SHP77 treated with DMSO at 0.1 percent for 48 hours (cell line): ENCODE data around the gene MICAL3.
"Not testable (repeated sequence)": the region's sequence is repeated elsewhere in the genome, so short reads cannot be mapped to it uniquely, and the experiment has no call there.

Experiments
- DNase-seq: peaks from one replicate; lab custom pipeline; 2025; lab: John Stamatoyannopoulos, UW

The MICAL3 gene

GRCh38 chr22:18031695-18032454 lies 7.5 kb upstream of the MICAL3 start:
- no peak for DNase-seq

DNA sequence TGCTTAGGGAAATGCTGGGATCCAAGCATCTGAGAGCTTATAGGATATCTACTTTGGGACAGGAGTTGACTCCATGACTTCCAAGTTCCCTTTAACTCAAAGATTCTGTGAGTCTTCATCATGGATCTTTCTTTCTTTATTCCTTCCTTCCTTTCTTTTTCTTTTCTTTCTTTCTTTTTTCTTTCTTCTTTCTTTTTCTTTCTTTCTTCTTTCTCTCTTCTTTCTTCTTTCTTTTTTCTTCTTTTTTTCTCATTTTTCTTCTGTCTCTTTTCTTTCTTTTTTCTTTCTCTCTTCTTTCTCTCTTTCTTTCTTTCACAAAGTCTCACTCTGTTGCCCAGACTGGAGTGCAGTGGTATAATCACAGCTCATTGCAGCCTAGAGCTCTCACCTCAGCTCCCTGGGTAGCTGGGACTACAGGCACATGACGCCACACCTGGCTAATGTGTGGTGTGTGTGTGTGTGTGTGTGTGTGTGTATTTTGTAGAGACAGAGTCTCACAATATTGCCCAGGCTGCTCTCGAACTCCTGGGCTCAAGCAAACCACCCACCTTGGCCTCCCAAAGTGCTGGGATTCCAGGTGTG lies 5.4 kb upstream of the MICAL3 start:
- no peak for DNase-seq

GRCh38 chr22:18028817-18029527 lies 4.6 kb upstream of the MICAL3 start:
- DNase-seq = no peak

- not testable (repeated sequence) for DNase-seq
Measured at GRCh38 chr22:18025898-18026297, 1.5 kb upstream of the MICAL3 start.

DNA sequence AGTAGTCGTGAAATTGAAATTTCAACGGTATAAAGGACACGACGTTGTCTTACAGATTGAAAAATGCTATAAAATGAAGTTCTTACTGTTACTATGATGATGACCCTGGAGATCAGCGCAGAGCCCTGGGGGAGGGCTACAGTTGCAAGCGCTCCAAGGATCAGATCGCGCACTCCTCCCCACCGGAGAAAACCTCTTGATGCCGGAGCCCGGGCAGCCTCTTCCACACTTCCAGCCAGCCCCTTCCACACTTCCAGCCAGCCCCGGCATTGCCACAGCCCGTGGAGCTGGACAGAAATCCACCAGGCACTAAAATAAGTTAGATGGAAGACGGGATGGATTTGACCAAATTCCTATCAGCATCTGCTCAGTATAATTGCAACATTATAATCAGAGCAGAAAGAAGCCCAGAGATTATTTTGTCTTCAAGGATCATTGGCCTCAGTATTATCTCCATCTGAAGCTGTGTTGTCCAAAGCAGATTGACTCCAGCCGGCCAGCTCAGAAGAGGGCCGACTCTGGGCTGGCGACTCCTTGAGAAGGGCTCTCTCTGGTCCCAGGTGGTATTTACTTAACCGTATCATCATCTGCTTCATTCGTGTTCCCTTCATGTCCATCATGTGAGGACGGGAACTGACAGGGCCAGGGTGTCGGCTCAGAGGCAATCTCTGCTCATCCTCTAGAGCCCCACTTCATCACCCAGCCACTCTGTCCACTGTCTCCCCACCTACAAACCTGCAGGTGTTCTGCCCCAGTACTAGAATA lies 777 bp upstream of the MICAL3 start:
- DNase-seq = no peak

- no peak for DNase-seq
Measured at GRCh38 chr22:18023509-18024275, 669 bp downstream of the MICAL3 start.

DNA sequence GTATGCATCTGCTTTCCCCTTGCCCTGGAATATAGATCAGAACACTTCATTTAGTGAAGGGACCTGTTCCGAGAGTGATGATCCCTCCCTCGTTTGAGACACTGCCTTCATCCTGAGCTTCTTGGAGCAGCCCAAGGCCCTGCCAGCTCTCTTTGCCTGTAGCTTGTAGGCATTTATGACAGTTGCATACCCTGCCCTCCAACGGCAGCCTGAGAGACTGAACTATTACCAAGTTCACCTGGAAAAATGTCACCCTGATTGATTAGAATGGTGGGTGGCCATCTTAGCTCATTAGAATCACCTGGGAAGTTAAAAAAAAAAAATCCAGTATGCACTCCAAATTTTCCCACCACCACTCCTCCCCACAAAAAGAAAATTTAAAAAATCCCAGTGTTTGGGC lies 1.5 kb downstream of the MICAL3 start:
- no peak for DNase-seq

GRCh38 chr22:18021431-18021830 lies 2.9 kb downstream of the MICAL3 start:
- no peak for DNase-seq

- not testable (repeated sequence) for DNase-seq
Measured at GRCh38 chr22:18020743-18021142, 3.6 kb downstream of the MICAL3 start.

- no peak for DNase-seq
Measured at GRCh38 chr22:18013947-18014346, 10.4 kb downstream of the MICAL3 start.

- DNase-seq = no peak
Measured at GRCh38 chr22:18013436-18013835, 10.9 kb downstream of the MICAL3 start.

GRCh38 chr22:18012531-18012930 lies 11.8 kb downstream of the MICAL3 start:
- DNase-seq = no peak

DNA sequence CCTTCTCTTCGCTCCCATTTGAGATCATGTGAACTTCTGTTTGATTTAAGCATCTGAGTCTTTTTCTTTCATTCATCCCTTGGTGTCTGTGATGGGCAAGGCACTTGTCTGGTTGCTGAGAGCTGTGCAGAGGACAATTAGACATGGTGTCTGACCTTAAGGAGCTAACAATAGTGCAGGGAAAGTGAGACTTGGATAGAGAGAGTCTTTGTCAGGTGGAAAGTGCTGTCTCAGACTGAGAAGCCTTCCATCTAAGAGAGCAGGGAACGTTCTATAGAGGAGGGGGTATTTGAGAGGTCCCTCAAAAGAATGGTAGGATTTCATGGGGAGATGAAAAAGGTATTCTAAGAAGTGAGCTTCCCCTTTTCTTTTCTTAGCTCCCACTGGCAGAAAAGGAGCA lies 14.1 kb downstream of the MICAL3 start:
- DNase-seq = no peak

- DNase-seq = no peak
Measured at GRCh38 chr22:18008136-18008535, 16.2 kb downstream of the MICAL3 start.

DNA sequence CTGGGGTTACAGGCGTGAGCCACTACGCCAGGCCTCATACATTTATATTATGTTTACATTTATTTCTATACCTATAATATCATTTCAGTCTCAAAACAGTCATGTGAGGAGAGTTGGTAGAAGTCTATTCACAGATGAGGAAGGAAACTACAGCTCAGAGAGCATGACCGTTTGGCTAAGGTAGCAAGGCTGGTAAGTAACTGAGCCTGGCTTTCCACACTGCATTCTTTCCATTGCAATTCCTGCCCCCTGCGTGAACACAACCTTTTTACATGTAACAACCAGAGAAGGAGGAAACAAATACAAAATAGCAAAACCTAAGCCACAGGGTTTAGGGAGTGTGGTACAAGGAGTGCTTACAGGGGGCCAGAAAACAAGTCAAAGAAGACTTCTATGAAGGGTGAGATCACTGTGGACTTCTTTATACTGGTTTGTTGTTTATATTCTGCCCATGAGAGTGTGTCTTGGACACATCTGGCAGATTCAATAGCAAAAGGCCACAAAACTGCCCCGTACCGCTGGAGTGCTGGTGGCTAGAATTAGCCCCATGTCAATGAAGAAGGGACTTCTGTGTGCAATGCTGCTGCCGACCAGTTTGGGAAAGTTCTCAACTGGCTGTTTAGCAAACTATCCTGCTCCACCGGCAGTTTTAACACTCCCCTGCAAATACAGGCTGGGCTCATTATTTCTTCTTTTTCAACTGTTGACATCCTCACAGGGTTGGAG lies 19.0 kb downstream of the MICAL3 start:
- DNase-seq = no peak

DNA sequence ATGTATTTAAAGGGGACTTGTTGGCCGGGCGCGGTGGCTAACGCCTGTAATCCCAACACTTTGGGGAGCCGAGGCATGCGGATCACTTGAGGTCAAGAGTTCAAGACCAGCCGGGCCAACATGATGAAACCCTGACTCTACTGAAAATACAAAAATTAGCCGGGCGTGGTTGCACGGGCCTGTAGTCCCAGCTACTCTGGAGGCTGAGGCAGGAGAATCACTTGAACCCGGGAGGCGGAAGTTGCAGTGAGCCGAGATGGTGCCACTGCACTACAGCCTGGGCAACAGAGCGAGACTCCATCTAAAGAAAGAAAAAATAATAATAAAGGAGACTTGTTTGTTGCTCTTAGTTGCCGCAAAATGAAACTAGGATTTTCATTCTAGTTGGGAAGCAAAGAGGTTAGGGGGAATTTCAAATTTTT lies 22.5 kb downstream of the MICAL3 start:
- DNase-seq = not testable (repeated sequence)

DNA sequence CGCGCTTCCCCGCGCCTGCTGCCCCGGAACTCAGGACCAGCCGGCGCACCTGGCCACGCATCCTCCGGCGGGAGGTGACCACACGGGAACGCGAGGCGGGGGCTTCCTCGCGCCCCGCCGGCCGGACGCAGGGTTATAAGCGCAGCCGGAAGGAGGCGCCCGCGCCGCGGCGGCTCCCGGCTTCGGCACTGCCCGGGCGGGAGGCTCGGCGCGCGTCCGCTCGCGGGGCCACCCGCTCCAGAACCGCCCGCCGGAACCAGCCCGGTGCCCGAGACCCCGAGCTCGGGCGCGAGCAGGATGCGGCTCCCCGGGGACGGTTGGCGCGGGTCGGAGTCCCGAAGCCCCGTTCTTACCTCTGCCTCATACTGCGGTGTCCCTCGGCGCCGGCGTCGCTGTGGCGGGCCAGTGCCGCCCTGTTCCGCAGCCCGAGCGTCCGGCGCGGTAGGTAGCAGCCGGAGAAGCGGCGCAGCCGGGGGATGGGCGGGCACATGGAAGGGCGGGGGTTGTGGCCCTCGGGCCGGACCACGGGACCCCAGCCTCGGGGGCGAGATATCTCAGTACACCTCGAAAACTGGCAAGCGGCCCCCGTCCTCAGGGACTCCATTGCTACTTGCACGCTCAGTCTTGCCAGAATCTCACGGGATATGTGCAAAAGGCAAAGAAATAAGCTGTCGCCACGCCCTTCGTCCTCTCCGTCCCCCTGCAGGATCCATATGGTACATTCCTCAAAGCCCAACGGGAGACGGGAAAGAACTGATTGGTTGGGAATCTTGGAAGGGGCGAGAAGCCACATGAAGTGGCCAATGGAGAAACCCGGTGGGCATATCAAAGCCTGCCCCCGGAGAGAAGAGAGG lies 23.1 kb downstream of the MICAL3 start:
- DNase-seq = peak; percentile 90

DNA sequence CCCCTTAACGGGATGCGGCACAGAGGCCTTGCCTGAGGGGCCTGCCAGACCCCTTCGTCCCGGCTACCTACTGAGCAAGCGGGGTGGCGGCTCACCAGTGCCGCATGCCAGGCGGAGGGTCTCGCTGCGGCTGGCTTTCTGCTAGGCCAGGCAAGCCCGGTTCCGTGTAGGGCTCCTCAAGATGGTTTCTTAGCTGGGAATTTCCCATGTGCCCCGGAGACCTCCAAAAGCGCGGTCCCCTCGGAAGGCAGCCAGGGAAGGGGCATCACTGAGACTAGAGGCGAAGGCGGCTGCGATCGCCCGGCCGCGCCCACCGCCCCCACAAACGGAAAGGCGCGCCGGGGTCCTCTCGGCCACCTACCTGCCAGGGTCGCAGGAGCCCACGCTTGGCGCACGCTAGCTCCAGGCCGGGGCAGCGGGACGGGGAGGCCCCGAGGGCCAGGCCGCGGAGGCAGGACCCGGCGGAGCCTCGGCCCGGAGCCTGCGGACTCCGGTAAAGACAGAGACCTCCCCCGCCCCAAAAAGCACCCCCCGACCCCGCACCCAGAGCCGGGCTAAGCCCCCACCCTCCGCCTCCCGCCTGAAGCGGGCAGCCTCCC lies 23.8 kb downstream of the MICAL3 start:
- DNase-seq = no peak

DNA sequence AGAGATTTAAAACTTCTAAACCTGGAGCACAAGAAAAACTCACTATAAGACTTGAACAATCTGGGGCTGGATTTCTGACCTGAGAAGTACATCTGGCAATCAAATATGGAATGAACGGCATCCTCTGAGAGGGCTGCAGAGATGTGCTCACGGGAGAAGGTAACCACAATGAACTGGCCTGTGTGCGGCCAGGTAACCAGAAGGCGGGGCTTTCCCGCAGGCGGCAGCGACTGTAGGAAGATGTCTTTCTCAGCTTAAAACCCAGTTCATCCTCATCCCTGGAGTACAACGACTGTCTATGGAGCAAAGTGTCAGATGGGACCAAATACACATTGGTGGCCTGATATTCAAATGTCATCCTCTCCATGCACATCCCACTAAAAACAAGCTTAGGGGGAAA lies 24.5 kb downstream of the MICAL3 start:
- no peak for DNase-seq

DNA sequence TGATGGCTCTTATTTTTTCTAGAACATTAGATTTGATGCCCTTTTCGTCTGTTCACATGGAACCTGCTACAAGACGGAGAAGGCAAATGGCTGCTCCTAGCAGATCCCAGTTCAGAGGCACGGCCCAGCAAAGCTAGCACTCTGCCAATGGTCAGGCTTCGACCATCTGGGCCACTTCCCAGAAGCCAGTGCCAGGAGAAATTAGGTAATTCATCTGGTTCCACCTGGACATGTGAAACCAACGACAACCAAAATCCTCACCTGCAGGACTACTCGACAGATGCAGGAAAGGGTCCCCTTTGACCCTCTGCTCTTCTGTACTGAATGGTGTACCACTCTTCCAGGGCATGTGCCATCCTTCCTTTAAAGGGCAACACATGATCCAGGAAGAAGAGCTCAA lies 25.4 kb downstream of the MICAL3 start:
- DNase-seq = no peak
